Measurements from ENCODE around the gene MPPED1.

GRCh38 chr22:43440556-43440955 lies 28.7 kb downstream of the MPPED1 start:
- TF ChIP-seq, protein P1, sequence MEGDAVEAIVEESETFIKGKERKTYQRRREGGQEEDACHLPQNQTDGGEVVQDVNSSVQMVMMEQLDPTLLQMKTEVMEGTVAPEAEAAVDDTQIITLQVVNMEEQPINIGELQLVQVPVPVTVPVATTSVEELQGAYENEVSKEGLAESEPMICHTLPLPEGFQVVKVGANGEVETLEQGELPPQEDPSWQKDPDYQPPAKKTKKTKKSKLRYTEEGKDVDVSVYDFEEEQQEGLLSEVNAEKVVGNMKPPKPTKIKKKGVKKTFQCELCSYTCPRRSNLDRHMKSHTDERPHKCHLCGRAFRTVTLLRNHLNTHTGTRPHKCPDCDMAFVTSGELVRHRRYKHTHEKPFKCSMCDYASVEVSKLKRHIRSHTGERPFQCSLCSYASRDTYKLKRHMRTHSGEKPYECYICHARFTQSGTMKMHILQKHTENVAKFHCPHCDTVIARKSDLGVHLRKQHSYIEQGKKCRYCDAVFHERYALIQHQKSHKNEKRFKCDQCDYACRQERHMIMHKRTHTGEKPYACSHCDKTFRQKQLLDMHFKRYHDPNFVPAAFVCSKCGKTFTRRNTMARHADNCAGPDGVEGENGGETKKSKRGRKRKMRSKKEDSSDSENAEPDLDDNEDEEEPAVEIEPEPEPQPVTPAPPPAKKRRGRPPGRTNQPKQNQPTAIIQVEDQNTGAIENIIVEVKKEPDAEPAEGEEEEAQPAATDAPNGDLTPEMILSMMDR (conservative IDR thresholded peaks at IDR 0.05; ENCODE audit: low read length) = no peak
- no peak for TF ChIP-seq EZH2phosphoT487 (IDR thresholded peaks at IDR 0.05; ENCODE audit: borderline replicate concordance)

Data from Loucy (cell line).